HFFc6 (cell line): ENCODE data around the gene SMR3B. TPM values are rescaled to one million over a fixed set of nuclear protein-coding genes. Genes with fewer than 3 reads are reported as not detected.

Experiments
- DNase-seq: peaks from one replicate; pipeline ENCODE4 v3.0.0-alpha.2; 2018
- H3K27ac Mint-ChIP-seq: 2 replicates; pipeline ENCODE4 v1.8.0; 2020; ENCODE audit warnings: mild to moderate bottlenecking, mixed read lengths
- H3K27me3 Mint-ChIP-seq: 2 replicates; pipeline ENCODE4 v1.8.0; 2021; ENCODE audit warnings: mild to moderate bottlenecking, moderate library complexity, mixed read lengths; ENCODE audit not compliant: insufficient read depth
- H3K36me3 Mint-ChIP-seq: 2 replicates; pipeline ENCODE4 v1.8.0; 2021; ENCODE audit warnings: low read depth, mixed read lengths
- H3K4me1 Mint-ChIP-seq: 2 replicates; pipeline ENCODE4 v1.8.0; 2020; ENCODE audit warnings: low read depth, mixed read lengths
- H3K4me3 Mint-ChIP-seq: 2 replicates; pipeline ENCODE4 v1.8.0; 2020; ENCODE audit warnings: mild to moderate bottlenecking, moderate library complexity, mixed read lengths
- H3K9me3 Mint-ChIP-seq: 2 replicates; pipeline ENCODE4 v1.8.0; 2020; ENCODE audit warnings: mild to moderate bottlenecking, mixed read lengths
- CTCF ChIP-seq: fragments of 200-600 bp; sonication (generic); IDR thresholded peaks from 2 replicates; pipeline ENCODE4 v1.5.0; 2021; ENCODE audit warnings: antibody characterized with exemption, mild to moderate bottlenecking
- total RNA-seq, 6 experiments: library from RNA; stranded (reverse); fragmentation: NEBNext Ultra II Directional; extraction: Animal tissue kit (Norgen Biotek cat#: 25700); gene quantifications; 2 replicates in 1 of 6; 3 replicates in 5 of 6; pipeline ENCODE4 v1.2.3, GENCODE V29; 2021

Gene SMR3B
- total RNA-seq, 6 experiments from 2014 or later = not detected

GRCh38 chr4:70359115-70359661 lies 23.7 kb upstream of the SMR3B start:
- H3K4me3 Mint-ChIP-seq = no peak overlapping the region
- no peaks in the 10 kb centered on the region for H3K4me1 Mint-ChIP-seq
- TF ChIP-seq CTCF = no peak
- peaks cover 25% of the 10 kb centered on the region for H3K9me3 Mint-ChIP-seq
- no peaks in the 10 kb centered on the region for H3K27me3 Mint-ChIP-seq
- H3K36me3 Mint-ChIP-seq = no peaks in the 10 kb centered on the region
- no peak overlapping the region for H3K27ac Mint-ChIP-seq
- no peak for DNase-seq

- TF ChIP-seq CTCF = no peak
- H3K36me3 Mint-ChIP-seq = no peaks in the 10 kb centered on the region
- H3K27ac Mint-ChIP-seq = no peak within 1 kb of the TSS
- no peak within 1 kb of the TSS for H3K4me3 Mint-ChIP-seq
- no peaks in the 10 kb centered on the region for H3K27me3 Mint-ChIP-seq
- DNase-seq = no peak
- no peaks in the 10 kb centered on the region for H3K4me1 Mint-ChIP-seq
- H3K9me3 Mint-ChIP-seq = peaks cover 22% of the 10 kb centered on the region
These were observed 22.5 kb upstream of the SMR3B start, which contains the start of gene SMR3A for GRCh38 chr4:70360460-70360859. Gene SMR3A (plus strand): TSS chr4:70360760. CDS start chr4:70362116, 1,356 bp downstream.

- DNase-seq = no peak
- peaks cover 25% of the 10 kb centered on the region for H3K9me3 Mint-ChIP-seq
- no peaks in the 10 kb centered on the region for H3K36me3 Mint-ChIP-seq
- no peaks in the 10 kb centered on the region for H3K27me3 Mint-ChIP-seq
- no peak overlapping the region for H3K4me3 Mint-ChIP-seq
- H3K4me1 Mint-ChIP-seq = no peaks in the 10 kb centered on the region
- no peak for TF ChIP-seq CTCF
- no peak overlapping the region for H3K27ac Mint-ChIP-seq
These were observed 18.9 kb upstream of the SMR3B start for GRCh38 chr4:70364002-70364401.

DNA sequence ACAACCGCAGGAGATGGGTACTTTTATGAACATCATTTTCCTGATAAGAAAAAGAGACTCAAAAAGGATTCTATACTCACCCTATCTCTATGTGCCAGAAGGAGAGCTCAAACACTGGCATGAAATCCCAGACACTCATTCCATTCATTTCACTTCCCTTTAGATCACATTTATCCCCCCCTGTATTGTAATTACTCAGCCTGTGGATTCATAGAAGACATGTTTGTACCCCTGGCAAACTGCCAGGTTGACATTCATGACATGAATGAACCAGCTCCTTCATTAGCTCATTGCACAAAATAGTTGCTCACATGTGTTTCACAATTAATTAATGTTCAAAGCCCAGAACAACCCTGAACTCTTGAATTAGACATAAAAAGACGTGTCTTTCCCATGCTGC lies 17.5 kb upstream of the SMR3B start:
- no peak overlapping the region for H3K27ac Mint-ChIP-seq
- TF ChIP-seq CTCF = no peak
- H3K27me3 Mint-ChIP-seq = no peaks in the 10 kb centered on the region
- DNase-seq = no peak
- H3K9me3 Mint-ChIP-seq = peaks cover 25% of the 10 kb centered on the region
- no peak overlapping the region for H3K4me3 Mint-ChIP-seq
- no peaks in the 10 kb centered on the region for H3K36me3 Mint-ChIP-seq
- H3K4me1 Mint-ChIP-seq = no peaks in the 10 kb centered on the region

DNA sequence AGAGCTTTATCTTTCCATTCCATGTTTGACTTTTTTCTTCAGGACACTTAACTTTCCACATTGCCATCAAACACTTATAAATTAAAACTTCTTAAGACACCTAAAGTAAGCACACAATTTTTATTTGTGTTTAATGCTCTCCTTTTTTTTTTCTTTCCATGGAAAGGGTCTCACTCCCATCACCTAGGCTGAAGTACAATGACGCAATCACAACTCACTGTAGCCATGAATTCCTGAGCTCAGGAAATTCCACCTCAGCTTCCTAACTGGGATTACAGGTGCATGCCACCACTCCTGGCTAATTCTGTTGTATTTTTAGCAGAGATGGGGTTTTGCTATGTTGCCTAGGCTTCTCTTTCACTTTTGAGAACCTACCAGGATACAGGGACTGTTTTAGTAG lies 15.1 kb upstream of the SMR3B start:
- no peaks in the 10 kb centered on the region for H3K4me1 Mint-ChIP-seq
- no peaks in the 10 kb centered on the region for H3K36me3 Mint-ChIP-seq
- peaks cover 25% of the 10 kb centered on the region for H3K9me3 Mint-ChIP-seq
- no peak for TF ChIP-seq CTCF
- H3K4me3 Mint-ChIP-seq = no peak overlapping the region
- no peak overlapping the region for H3K27ac Mint-ChIP-seq
- no peak for DNase-seq
- H3K27me3 Mint-ChIP-seq = no peaks in the 10 kb centered on the region

DNA sequence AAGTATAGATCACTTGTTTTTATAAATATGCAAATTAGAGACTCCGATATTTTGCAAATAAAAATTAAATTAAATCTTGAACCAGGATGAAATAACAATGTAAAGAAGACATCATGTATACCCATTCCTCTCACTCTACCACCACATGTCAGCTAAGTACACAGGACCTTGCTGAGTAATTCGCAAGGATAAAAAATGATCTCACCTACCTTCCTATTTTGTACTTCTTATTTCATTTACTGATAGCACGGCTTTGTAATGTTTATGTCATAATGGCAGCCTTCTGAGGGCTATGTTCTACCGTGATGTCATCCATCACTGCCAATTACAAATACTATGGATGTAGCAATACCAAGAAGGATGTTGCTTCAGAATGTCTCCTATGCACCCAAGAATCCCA lies 10.9 kb upstream of the SMR3B start:
- Mint-ChIP-seq H3K4me3 (no peak overlapping the region), H3K27me3 (no peaks in the 10 kb centered on the region), H3K36me3 (no peaks in the 10 kb centered on the region), H3K27ac (no peak overlapping the region), H3K4me1 (no peaks in the 10 kb centered on the region), H3K9me3 (peaks cover 14% of the 10 kb centered on the region)
- DNase-seq = no peak
- TF ChIP-seq CTCF = no peak
